Stimulated activated CD4-positive, alpha-beta T cell treated with anti-CD3 and anti-CD28 coated beads, Interleukin-4, amount 100 ng/mL, for 48 hours (primary cell): ENCODE measurements around the gene TMEM174.

Experiments
- DNase-seq, 2 donors: peaks; one replicate each; pipeline ENCODE4 v3.0.0-alpha.2; 2020; ENCODE audit warnings: low read depth in 2 of 2

The TMEM174 gene

GRCh38 chr5:73154208-73155006, 18.6 kb upstream of the TMEM174 start:
- no peak for DNase-seq

- no peak for DNase-seq
Observed at GRCh38 chr5:73155271-73156222, 17.4 kb upstream of the TMEM174 start.

- no peak for DNase-seq
Observed at GRCh38 chr5:73157414-73158303, 15.3 kb upstream of the TMEM174 start.

- no peak for DNase-seq
Observed at GRCh38 chr5:73158313-73158712, 14.7 kb upstream of the TMEM174 start.

GRCh38 chr5:73160239-73160671, 12.7 kb upstream of the TMEM174 start:
- peak; percentile 47 to 73 for DNase-seq

- no peak for DNase-seq
Observed at GRCh38 chr5:73170522-73170921, 2.5 kb upstream of the TMEM174 start.

GRCh38 chr5:73171495-73171894, 1.5 kb upstream of the TMEM174 start:
- DNase-seq = no peak

- DNase-seq = no peak
Observed at GRCh38 chr5:73174100-73174815, 1.3 kb downstream of the TMEM174 start.

- no peak for DNase-seq
Observed at GRCh38 chr5:73176250-73176649, 3.3 kb downstream of the TMEM174 start.

GRCh38 chr5:73178265-73178664, 5.3 kb downstream of the TMEM174 start:
- DNase-seq = no peak

- DNase-seq = no peak
Observed at GRCh38 chr5:73179730-73180129, 6.7 kb downstream of the TMEM174 start.

GRCh38 chr5:73180566-73180965, 7.6 kb downstream of the TMEM174 start:
- no peak for DNase-seq

- DNase-seq = no peak
Observed at GRCh38 chr5:73182307-73182706, 9.3 kb downstream of the TMEM174 start.

GRCh38 chr5:73183000-73183399, 10.0 kb downstream of the TMEM174 start:
- no peak for DNase-seq

GRCh38 chr5:73183481-73183891, 10.5 kb downstream of the TMEM174 start:
- no peak for DNase-seq

- DNase-seq = no peak
Observed at GRCh38 chr5:73186976-73187375, 14.0 kb downstream of the TMEM174 start.

GRCh38 chr5:73188764-73189531, 16.0 kb downstream of the TMEM174 start:
- DNase-seq = no peak

- no peak for DNase-seq
Observed at GRCh38 chr5:73189871-73190376, 16.9 kb downstream of the TMEM174 start.

GRCh38 chr5:73192370-73192769, 19.4 kb downstream of the TMEM174 start:
- no peak for DNase-seq

- no peak for DNase-seq
Observed at GRCh38 chr5:73193592-73193991, 20.6 kb downstream of the TMEM174 start.
